ENCODE data around the gene TIPRL.

- TF ChIP-seq ZSCAN20 (CRISPR knock-in tag; IDR thresholded peaks at IDR 0.05) = no peak
- TF ChIP-seq CTCF (IDR thresholded peaks at IDR 0.05) = no peak
- no peak for TF ChIP-seq MAZ (IDR thresholded peaks at IDR 0.05; ENCODE audit: borderline replicate concordance, low read depth, low read length)
- TF ChIP-seq MYC (IDR thresholded peaks at IDR 0.05; ENCODE audit: borderline replicate concordance, low read length) = no peak
- no peak for TF ChIP-seq CEBPB (IDR thresholded peaks at IDR 0.05)
- TF ChIP-seq, protein P1, sequence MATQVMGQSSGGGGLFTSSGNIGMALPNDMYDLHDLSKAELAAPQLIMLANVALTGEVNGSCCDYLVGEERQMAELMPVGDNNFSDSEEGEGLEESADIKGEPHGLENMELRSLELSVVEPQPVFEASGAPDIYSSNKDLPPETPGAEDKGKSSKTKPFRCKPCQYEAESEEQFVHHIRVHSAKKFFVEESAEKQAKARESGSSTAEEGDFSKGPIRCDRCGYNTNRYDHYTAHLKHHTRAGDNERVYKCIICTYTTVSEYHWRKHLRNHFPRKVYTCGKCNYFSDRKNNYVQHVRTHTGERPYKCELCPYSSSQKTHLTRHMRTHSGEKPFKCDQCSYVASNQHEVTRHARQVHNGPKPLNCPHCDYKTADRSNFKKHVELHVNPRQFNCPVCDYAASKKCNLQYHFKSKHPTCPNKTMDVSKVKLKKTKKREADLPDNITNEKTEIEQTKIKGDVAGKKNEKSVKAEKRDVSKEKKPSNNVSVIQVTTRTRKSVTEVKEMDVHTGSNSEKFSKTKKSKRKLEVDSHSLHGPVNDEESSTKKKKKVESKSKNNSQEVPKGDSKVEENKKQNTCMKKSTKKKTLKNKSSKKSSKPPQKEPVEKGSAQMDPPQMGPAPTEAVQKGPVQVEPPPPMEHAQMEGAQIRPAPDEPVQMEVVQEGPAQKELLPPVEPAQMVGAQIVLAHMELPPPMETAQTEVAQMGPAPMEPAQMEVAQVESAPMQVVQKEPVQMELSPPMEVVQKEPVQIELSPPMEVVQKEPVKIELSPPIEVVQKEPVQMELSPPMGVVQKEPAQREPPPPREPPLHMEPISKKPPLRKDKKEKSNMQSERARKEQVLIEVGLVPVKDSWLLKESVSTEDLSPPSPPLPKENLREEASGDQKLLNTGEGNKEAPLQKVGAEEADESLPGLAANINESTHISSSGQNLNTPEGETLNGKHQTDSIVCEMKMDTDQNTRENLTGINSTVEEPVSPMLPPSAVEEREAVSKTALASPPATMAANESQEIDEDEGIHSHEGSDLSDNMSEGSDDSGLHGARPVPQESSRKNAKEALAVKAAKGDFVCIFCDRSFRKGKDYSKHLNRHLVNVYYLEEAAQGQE (IDR thresholded peaks at IDR 0.05) = no peak
- no peak for TF ChIP-seq RFX5 (IDR thresholded peaks at IDR 0.05)
- no peak for TF ChIP-seq POLR2A (IDR thresholded peaks at IDR 0.05; ENCODE audit: low read length)
- no peak for TF ChIP-seq EHMT2 (IDR thresholded peaks at IDR 0.05; ENCODE audit: low read depth)
- no peak for TF ChIP-seq EP300 (IDR thresholded peaks at IDR 0.05)
- no peak for TF ChIP-seq NR3C1 (IDR thresholded peaks at IDR 0.05)
- TF ChIP-seq JUNB (IDR thresholded peaks at IDR 0.05) = no peak
Observed at GRCh38 chr1:168190403-168190802, 11.6 kb downstream of the TIPRL start.

Measured in A549 (cell line).